SK-N-MC (cell line): ENCODE results near the gene HDHD5.

Experiments used
- EZH2 ChIP-seq: fragments of 200-600 bp; sonication (generic); IDR thresholded peaks from one replicate; pipeline ENCODE4 v1.6.1; 2017; ENCODE audit warnings: antibody characterized with exemption
- POLR2AphosphoS5 ChIP-seq: IDR thresholded peaks from 2 replicates; pipeline ENCODE4 v1.6.1; 2012; ENCODE audit warnings: mild to moderate bottlenecking, low read depth, low read length, borderline replicate concordance

GRCh38 chr22:17117400-17117799, 41.7 kb downstream of the HDHD5 start:
- TF ChIP-seq POLR2AphosphoS5 (no peak), EZH2 (no peak)
